Measurements from ENCODE around the gene TMEM41B. TPM values are rescaled to one million over a fixed set of nuclear protein-coding genes. Genes with fewer than 3 reads are reported as not detected.
"Not testable (repeated sequence)": the region's sequence is repeated elsewhere in the genome, so short reads cannot be mapped to it uniquely, and the experiment has no call there.

TMEM41B gene, protein sequence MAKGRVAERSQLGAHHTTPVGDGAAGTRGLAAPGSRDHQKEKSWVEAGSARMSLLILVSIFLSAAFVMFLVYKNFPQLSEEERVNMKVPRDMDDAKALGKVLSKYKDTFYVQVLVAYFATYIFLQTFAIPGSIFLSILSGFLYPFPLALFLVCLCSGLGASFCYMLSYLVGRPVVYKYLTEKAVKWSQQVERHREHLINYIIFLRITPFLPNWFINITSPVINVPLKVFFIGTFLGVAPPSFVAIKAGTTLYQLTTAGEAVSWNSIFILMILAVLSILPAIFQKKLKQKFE
- total RNA-seq, result 71.6 TPM
- long read RNA-seq, transcript TMEM41B-204 (7 exons, 3,968 nt), result major isoform, 47 of 61 reads
- long read RNA-seq, partial matches to known transcripts, result 6 of 61 reads
- long read RNA-seq, other reads (novel, unspliced or antisense), result 2 of 61 reads

DNA sequence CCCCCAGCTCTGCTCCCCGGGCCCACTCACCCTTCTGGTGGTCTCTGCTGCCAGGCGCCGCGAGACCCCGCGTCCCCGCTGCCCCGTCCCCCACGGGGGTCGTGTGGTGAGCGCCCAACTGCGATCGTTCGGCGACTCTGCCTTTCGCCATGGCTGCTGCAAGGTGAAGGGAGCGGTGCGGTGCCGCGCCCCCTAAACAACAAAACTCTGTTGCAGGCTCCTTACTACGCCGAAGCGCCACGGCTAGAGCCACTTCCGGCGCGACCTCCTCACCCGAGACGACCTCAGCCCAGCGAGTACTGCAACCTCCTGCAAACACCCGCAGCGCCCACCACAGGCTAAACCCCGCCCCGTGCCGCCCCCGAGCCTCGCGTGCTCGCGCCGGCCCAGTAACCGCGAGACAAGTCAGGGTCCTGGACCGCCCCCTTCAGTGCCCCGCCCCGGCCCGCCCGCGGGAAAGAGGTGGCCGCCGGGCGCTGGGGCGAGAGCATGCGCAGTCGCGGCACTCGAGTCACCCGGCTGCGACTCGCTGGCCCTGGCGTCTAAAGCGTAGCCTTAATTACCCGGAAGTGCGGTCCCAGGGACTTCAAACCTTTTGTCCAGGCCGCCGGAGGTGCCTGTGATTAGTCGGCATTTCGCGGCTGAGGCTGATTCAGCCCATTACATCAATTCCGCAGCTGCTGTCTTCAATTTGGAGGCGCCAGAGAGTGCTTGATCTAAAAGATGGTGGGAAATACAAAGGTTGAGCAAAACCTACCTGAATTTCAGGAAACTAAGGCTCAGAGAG is at the start of gene TMEM41B:
TSS of gene TMEM41B (minus strand) at position 303 of the 787 bp plus-strand sequence. CDS start at position 151, 152 bp downstream.
- DNase-seq (peak; percentile 100), ATAC-seq (peak; percentile 98)
- H3K9me3 ChIP-seq, result no peaks in the 10 kb centered on the region
- intact Hi-C loops (cut with DNase I), result no loop called here
- H3K4me3 ChIP-seq, result peak within 1 kb of the TSS; percentile 90
- peak within 1 kb of the TSS; percentile 88 for H3K27ac ChIP-seq
- H3K4me1 ChIP-seq, result peaks cover 13% of the 10 kb centered on the region
- H3K36me3 ChIP-seq, result no peaks in the 10 kb centered on the region
- TF ChIP-seq, protein P1, sequence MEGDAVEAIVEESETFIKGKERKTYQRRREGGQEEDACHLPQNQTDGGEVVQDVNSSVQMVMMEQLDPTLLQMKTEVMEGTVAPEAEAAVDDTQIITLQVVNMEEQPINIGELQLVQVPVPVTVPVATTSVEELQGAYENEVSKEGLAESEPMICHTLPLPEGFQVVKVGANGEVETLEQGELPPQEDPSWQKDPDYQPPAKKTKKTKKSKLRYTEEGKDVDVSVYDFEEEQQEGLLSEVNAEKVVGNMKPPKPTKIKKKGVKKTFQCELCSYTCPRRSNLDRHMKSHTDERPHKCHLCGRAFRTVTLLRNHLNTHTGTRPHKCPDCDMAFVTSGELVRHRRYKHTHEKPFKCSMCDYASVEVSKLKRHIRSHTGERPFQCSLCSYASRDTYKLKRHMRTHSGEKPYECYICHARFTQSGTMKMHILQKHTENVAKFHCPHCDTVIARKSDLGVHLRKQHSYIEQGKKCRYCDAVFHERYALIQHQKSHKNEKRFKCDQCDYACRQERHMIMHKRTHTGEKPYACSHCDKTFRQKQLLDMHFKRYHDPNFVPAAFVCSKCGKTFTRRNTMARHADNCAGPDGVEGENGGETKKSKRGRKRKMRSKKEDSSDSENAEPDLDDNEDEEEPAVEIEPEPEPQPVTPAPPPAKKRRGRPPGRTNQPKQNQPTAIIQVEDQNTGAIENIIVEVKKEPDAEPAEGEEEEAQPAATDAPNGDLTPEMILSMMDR (IDR thresholded peaks at IDR 0.05), result peak; percentile 5
- H3K27me3 ChIP-seq, result no peaks in the 10 kb centered on the region

DNA sequence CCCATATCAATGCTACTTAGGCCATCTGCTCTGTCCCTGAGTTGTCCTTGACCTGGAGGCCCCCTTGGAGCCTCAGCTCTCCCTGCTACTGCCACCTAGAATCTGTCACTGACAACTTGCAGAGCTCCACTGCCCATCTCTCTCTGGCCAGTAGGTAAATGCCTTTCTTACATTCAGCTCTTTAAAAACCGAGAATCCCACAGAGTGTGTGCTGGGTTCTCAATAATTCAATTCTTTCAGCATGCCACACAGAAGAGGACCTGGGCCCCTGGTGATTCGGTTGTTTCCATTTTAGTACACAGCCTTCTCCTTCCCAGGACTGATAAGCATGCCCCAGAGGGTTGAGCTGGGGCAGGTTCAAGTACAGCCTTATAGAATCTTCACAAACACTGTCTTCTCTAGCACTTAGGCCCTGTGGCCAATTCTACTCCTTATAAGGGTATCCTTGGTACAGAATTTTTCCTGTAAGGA is 48.0 kb upstream of the TMEM41B start:
- intact Hi-C loops (cut with DNase I), result no loop called here

DNA sequence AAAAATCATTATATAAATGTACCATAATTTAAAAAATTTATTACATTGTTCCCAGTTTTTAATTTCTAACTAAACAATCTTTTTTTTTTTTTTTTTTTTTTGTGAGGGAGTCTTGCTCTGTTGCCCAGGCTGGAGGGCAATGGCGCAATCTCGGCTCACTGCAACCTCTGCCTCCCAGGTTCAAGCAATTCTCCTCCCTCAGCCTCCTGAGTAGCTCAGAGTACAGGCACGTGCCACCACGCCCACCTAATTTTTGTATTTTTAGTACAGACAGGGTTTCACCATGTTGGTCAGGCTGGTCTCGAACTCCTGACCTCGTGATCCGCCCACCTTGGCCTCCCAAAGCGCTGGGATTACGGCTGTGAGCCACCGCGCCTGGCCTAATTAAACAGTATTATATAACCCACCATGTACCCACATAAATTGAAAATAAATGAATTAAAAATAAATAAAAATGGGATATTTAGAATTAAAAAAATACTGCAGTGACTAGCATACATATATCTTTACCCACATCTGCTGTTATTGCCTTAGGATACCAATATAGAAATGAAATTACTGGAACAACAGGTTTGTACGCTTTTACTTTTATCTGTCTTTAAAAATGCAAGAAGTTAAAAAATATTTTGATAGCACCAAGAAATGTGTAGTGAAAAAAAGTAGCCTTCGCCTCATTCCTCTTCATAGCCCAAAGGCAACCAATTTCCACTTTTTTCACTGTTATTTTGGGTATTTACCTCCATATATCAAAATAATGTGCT is 46.6 kb upstream of the TMEM41B start:
- H3K36me3 ChIP-seq; H3K4me1 ChIP-seq; DNase-seq; H3K27ac ChIP-seq; H3K4me3 ChIP-seq; ATAC-seq; H3K9me3 ChIP-seq; H3K27me3 ChIP-seq; intact Hi-C loops (cut with DNase I): not testable (repeated sequence)

More for the DNA sequence above, 48.0 kb upstream of the TMEM41B start:
- Histone ChIP-seq H3K27me3 (no peaks in the 10 kb centered on the region), H3K4me3 (no peak overlapping the region), H3K4me1 (peaks cover 4% of the 10 kb centered on the region), H3K36me3 (no peaks in the 10 kb centered on the region), H3K27ac (peak overlapping the region; percentile 99), H3K9me3 (no peaks in the 10 kb centered on the region)
- TF ChIP-seq, protein P1 (IDR thresholded peaks at IDR 0.05), result no peak
- DNase-seq (no peak), ATAC-seq (no peak)

DNA sequence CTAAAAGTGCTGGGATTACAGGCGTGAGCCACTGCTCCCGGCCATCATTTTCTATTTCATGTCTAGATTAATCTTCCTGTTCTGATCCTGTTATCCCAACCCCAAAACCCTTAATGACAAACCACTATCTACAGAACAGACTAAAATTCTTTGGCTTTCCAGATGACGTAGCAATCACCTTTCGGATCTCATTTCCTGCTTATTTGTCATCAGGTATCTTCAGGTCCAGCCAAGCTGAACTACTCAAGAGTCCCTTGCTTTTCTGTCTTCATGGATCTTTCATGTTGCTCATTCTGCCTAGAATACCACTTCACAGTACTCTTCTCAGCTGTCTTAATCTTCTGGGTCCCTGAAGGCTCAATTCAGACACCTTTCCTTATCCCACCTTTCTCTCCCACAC is 42.6 kb upstream of the TMEM41B start:
- no peaks in the 10 kb centered on the region for H3K27me3 ChIP-seq
- intact Hi-C loops (cut with DNase I), result no loop called here
- TF ChIP-seq, protein P1 (IDR thresholded peaks at IDR 0.05), result no peak
- H3K4me3 ChIP-seq, result no peak overlapping the region
- H3K9me3 ChIP-seq, result no peaks in the 10 kb centered on the region
- H3K4me1 ChIP-seq, result no peaks in the 10 kb centered on the region
- DNase-seq (no peak), ATAC-seq (no peak)
- H3K27ac ChIP-seq, result no peak overlapping the region
- no peaks in the 10 kb centered on the region for H3K36me3 ChIP-seq

DNA sequence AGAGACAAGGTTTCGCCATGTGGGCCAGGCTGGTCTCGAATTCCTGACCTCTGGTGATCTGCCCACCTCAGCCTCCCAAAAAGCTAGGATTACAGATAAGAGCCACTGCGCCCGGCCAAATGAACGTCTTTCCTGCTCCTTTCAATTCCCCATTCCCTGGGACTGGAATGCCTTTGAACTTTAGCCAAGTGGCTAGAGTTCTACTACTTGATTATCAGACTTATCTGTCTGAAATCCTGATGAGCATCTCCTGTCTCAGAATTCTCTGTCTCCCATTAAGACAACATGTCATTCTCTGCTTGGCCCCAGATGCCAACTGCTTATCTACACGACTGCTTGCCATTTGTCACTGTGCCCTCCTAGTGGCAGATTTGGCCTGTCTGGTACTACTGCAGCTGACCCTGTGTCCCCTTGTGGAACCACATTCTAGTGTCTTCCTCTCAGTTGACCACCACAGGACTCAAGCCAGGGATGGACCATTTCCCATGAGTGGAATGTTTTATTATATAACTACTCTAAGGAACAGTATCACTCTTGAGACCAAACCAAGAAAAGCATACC is 37.0 kb upstream of the TMEM41B start:
- no peaks in the 10 kb centered on the region for H3K36me3 ChIP-seq
- ATAC-seq (no peak), DNase-seq (peak; percentile 17)
- H3K4me1 ChIP-seq, result no peaks in the 10 kb centered on the region
- no peak overlapping the region for H3K4me3 ChIP-seq
- no peak overlapping the region for H3K27ac ChIP-seq
- H3K9me3 ChIP-seq, result no peaks in the 10 kb centered on the region
- no peaks in the 10 kb centered on the region for H3K27me3 ChIP-seq
- intact Hi-C loops (cut with DNase I), result no loop called here
- TF ChIP-seq, protein P1 (IDR thresholded peaks at IDR 0.05), result no peak

DNA sequence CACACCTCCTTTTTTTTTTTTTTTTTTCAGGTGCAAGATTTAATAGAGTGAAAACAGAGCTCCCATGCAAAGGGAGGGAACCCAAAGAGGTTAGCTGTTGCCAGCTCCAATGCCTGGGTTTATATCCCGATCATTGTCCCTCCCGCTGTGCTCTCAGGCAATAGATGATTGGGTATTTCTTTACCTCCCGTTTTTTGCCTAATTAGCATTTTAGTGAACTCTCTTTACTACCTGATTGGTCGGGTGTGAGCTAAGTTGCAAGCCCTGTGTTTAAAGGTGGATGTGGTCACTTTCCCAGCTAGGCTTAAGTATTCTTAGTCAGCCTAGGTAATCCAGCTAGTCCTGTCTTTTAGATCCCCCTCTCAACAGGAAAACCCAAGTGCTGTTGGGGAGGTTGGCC is 33.4 kb upstream of the TMEM41B start:
- DNase-seq; H3K4me3 ChIP-seq; ATAC-seq; H3K27me3 ChIP-seq; H3K27ac ChIP-seq; H3K4me1 ChIP-seq; intact Hi-C loops (cut with DNase I); H3K36me3 ChIP-seq; H3K9me3 ChIP-seq: not testable (repeated sequence)
